H7 (cell line): ENCODE measurements around the gene OR6C75. TPM values are rescaled to one million over a fixed set of nuclear protein-coding genes. Genes with fewer than 3 reads are reported as not detected.
"Not testable (repeated sequence)": the region's sequence is repeated elsewhere in the genome, so short reads cannot be mapped to it uniquely, and the experiment has no call there.

Experiments
- DNase-seq: peaks from one replicate; pipeline ENCODE4 v3.0.0; 2012
- H3K27me3 ChIP-seq: 2 replicates; pipeline ENCODE4 v1.6.0; 2011; ENCODE audit warnings: mild to moderate bottlenecking, low read length; ENCODE audit not compliant: control insufficient read depth, insufficient read depth
- H3K36me3 ChIP-seq: replicated peaks from 2 replicates; pipeline ENCODE4 v1.5.1; 2011; ENCODE audit warnings: low read length; ENCODE audit not compliant: control insufficient read depth, insufficient read depth
- H3K4me3 ChIP-seq: 2 replicates; pipeline ENCODE4 v1.5.1; 2011; ENCODE audit warnings: low read depth, mild to moderate bottlenecking, control low read depth, low read length, moderate library complexity; ENCODE audit not compliant: insufficient read depth
- total RNA-seq: library from RNA; depleted of rRNA; stranded (reverse); fragments of >200 nt; shearing (Covaris generic); gene quantifications from 2 replicates; pipeline ENCODE4 v1.2.3, GENCODE V29; 2014; rRNA removed

OR6C75 gene
- total RNA-seq, 1 experiment from 2014 or later: not detected

- H3K36me3 ChIP-seq, H3K27me3 ChIP-seq, H3K4me3 ChIP-seq, DNase-seq: not testable (repeated sequence)
Observed at GRCh38 chr12:55412138-55412537, 49.4 kb downstream of the OR6C75 start.

DNA sequence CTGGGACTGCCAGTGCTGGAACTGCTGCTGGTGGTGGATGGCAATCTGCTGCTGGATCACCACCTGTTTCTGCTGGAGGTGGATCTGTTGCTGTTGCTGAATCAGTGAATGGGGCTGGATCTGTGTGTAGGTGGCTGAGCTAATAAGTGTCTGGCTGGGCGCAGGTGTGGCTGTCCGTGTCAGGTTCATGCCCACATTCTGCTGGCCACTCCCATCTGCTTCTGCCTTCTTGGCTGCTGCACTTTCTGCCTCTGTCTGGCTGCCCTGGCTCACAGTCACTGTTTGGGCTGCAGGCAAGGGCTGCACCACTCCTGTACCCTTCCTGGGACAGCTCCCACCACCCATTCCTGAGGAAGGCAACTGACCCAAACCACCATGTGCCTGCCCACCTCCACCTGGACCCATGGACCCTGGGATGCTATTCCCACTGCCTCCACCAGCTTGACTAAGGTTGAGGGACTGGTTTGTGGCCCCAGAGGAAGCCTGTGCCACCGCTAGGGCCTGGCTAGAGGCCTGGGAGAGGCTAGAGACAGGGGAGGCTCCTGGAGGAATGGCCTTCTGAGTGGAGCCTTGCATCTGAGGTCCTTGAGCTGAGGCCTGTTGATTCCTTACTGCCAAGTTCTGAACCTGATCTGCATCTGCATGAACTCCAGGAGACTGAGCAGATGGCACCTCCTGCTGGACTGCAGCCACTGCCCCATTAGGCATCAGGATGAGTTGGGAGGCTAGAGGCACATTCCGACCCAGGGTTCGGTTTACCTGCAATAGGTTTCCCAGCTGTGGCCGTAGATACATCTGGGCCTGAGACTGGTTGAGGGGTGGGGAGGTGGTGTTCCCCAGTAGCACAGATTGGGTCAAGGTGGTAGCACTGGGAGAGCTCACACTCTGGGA, 51.0 kb downstream of the OR6C75 start:
- not testable (repeated sequence) for DNase-seq, H3K36me3 ChIP-seq, H3K4me3 ChIP-seq

GRCh38 chr12:55414396-55414823, 51.6 kb downstream of the OR6C75 start:
- not testable (repeated sequence) for H3K27me3 ChIP-seq, H3K36me3 ChIP-seq, H3K4me3 ChIP-seq
- peak; percentile 11 for DNase-seq

More for the DNA sequence above, 51.0 kb downstream of the OR6C75 start:
- H3K27me3 ChIP-seq: not testable (repeated sequence)

DNA sequence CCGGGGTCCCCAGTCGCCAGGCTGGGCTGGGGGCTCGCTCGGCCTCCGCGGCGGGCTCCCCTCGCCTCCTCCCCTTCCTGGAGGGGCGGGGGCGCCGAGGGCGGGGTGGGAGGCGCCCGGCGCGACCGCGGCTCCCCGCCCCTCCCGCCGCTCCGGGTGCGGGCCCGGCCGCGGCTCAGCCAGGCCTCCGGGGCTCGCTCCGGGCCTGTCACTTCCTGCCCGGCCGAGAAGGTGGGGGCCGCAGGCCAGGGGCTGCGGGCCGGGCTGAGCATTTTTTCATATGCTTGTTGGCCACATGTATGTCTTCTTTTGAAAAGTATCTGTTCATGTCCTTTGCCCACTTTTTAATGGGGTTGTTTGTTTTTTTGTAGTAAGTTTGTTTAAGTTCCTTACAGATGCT, 52.1 kb downstream of the OR6C75 start:
- H3K27me3 ChIP-seq, H3K36me3 ChIP-seq, DNase-seq, H3K4me3 ChIP-seq: not testable (repeated sequence)

DNA sequence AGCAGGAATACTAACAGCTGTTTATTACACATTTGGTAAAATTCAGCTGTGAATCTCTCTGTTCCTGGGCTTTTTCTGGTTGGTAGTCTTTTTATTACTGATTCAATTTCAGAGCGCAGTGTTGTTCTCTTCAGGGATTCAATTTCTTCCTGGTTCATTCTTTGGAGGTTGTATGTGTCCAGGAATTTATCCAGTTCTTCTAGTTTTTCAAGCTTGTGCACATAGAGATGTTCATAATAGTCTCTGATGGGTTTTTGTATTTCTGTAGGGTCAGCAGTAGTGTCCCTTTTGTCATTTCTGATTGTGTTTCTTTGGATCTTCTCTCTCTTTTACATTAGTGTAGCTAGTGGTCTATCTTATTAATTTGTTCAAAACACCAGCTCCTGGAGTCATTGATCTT, 54.2 kb downstream of the OR6C75 start:
- H3K4me3 ChIP-seq: no peak overlapping the region
- H3K36me3 ChIP-seq: no peaks in the 10 kb centered on the region
- H3K27me3 ChIP-seq: no peaks in the 10 kb centered on the region
- DNase-seq: no peak

Other genes with a start within 250 kb of the OR6C75 start
- gene OR9K2, start 236.6 kb upstream of the OR6C75 start, total RNA-seq: not detected in 2 replicates
- not detected in 2 replicates for gene OR10A7, start 141.9 kb upstream of the OR6C75 start, total RNA-seq
- not detected in 2 replicates for gene OR6C74, start 118.4 kb upstream of the OR6C75 start, total RNA-seq
- not detected in 2 replicates for gene OR6C6, start 66.4 kb upstream of the OR6C75 start, total RNA-seq
- gene OR6C1, start 48.6 kb upstream of the OR6C75 start, total RNA-seq: not detected in 2 replicates
- not detected in 2 replicates for gene OR6C3, start 32.2 kb upstream of the OR6C75 start, total RNA-seq
- gene OR6C65, start 37.6 kb downstream of the OR6C75 start, total RNA-seq: not detected in 2 replicates
- gene OR6C76, start 63.3 kb downstream of the OR6C75 start, total RNA-seq: not detected in 2 replicates
- gene OR6C2, start 81.1 kb downstream of the OR6C75 start, total RNA-seq: not detected in 2 replicates
- gene OR6C70, start 107.2 kb downstream of the OR6C75 start, total RNA-seq: not detected in 2 replicates
- not detected in 2 replicates for gene OR6C68, start 129.4 kb downstream of the OR6C75 start, total RNA-seq
- gene OR6C4, start 186.6 kb downstream of the OR6C75 start, total RNA-seq: not detected in 2 replicates
- gene OR2AP1, start 209.5 kb downstream of the OR6C75 start, total RNA-seq: not detected in 2 replicates